Heart right ventricle (tissue), 16 donors: ENCODE results near the gene HEBP2. TPM values are rescaled to one million over a fixed set of nuclear protein-coding genes. Genes with fewer than 3 reads are reported as not detected.
A peak's percentile ranks its signal among the peaks of the same experiment; 100 is the strongest.

Experiments used
- ATAC-seq, 8 donors: fragments of 200-7000 bp; cut with Tn5 transposase; one replicate each; pipeline ENCODE4 v1.9.1; 2020; ENCODE audit warnings: mild to moderate bottlenecking in 8 of 8, moderate library complexity in 8 of 8, moderate number of reproducible peaks in 1 of 8
- DNase-seq, 2 donors: peaks; one replicate each; pipeline ENCODE4 v3.0.0-alpha.2; 2020
- H3K27ac ChIP-seq, 10 donors: fragments of 200-600 bp; sonication (generic) in 2 of 10; one replicate each; pipeline versions ENCODE4 v1.5.0 to v1.8.0; 2020 to 2022; ENCODE audit warnings: mild to moderate bottlenecking in 3 of 10
- H3K27me3 ChIP-seq, 7 donors: fragments of 200-600 bp; one replicate each; pipeline ENCODE4 v1.8.0; 2021 to 2022; ENCODE audit warnings: mild to moderate bottlenecking in 2 of 7
- H3K36me3 ChIP-seq, 9 donors: fragments of 200-600 bp; sonication (generic) in 1 of 9; one replicate each; pipeline versions ENCODE4 v1.5.0 to v1.8.0; 2020 to 2022; ENCODE audit warnings: mild to moderate bottlenecking in 2 of 9
- H3K4me1 ChIP-seq, 9 donors: fragments of 200-600 bp; sonication (generic) in 1 of 9; one replicate each; pipeline versions ENCODE4 v1.5.0 to v1.8.0; 2020 to 2022; ENCODE audit warnings: mild to moderate bottlenecking in 4 of 9
- H3K4me3 ChIP-seq, 10 donors: fragments of 200-600 bp; sonication (generic) in 2 of 10; one replicate each; pipeline versions ENCODE4 v1.5.0 to v1.8.0; 2020 to 2022; ENCODE audit warnings: mild to moderate bottlenecking in 7 of 10, moderate library complexity in 2 of 10
- H3K9me3 ChIP-seq, 11 donors: fragments of 200-600 bp in 10 of 11; sonication (generic) in 2 of 11; one replicate each; pipeline versions ENCODE4 v1.5.0 to v1.8.0; 2013 to 2022; ENCODE audit warnings: mild to moderate bottlenecking in 2 of 11, control low read depth in 1 of 11, moderate library complexity in 1 of 11
- CTCF ChIP-seq, 9 donors: fragments of 200-600 bp; sonication (generic) in 2 of 9; IDR thresholded peaks; one replicate each; pipeline versions ENCODE4 v1.5.0 to v1.8.0; 2021 to 2022; ENCODE audit warnings: antibody characterized with exemption in 9 of 9, mild to moderate bottlenecking in 5 of 9, moderate library complexity in 1 of 9
- WGBS, 2 donors: extraction: QIAGEN DNeasy Blood & Tissue Kit; methylation state at CpG; one replicate each; pipeline ENCODE4 v1.1.7; 2013; ENCODE audit warnings: inconsistent platforms in 1 of 2; 5-methylcytosine and 5-hydroxymethylcytosine counted together
- intact Hi-C, 10 donors: fragments of 100-400 bp; cut with DNase I; formaldehyde crosslinking; loops; one replicate each; pipeline versions ENCODE4 v1.11.1 to v1.14.2; 2022
- polyA plus RNA-seq, 2 donors: library from polyadenylated mRNA; stranded (reverse); fragments of 200-250 nt; gene quantifications; one replicate each; pipeline ENCODE4 v1.2.3, GENCODE V29; 2013
- total RNA-seq, 10 donors: library from RNA; stranded (reverse); fragmentation: NEBNext Ultra II Directional in 3 of 10; extraction: Animal tissue kit (Norgen Biotek cat#: 25700) in 3 of 10; gene quantifications; one replicate each; pipeline versions ENCODE4 v1.2.1 to v1.2.4, GENCODE V29; 2021 to 2023
- donor health status: Arrhythmogenic right ventricular cardiomyopathy.
- donor health status: ischemic (EF 13 %, LVEDD 7.1; RV severe dilation, severe dysfunction).
- donor health status: healthy with polysubstance abuse.
- donor health status: DM: no; HTN: yes; CAD: no.
- donor health status: DM: no; HTN: no; CAD: no.
- donor health status: ischemic (EF 25% LVEDD 6.9; RV normal size, moderate dysfunction).
- donor health status: ischemic (EF 25% LVEDD 5.7; RV mildly dilated, moderate dysfunction).
- donor health status: healthy.
- donor health status: DM: yes; HTN: yes; CAD: no.
- donor health status: Ischemic cardiomyopathy.
- donor health status: ischemic (EF 35%, LVEDD 5.7; RV mildly dilated, moderate dysfunction).
- donor health status: nonischemic (EF 11% LVEDD 7.7; RV severe dilation, severe dysfunction).
- donor health status: DM: yes; HTN: yes; CAD: no.
- donor health status: PGD.
- donor health status: ischemic (EF 29% LVEDD 5.4; RV normal size, mild dysfunction).
- donor health status: nonischemic (EF 23%, LVEDD 6.1; RV moderate dilation, normal function).

The HEBP2 gene
- total and polyA plus RNA-seq, 12 donors = 44.1 to 123 (median 100) TPM

DNA sequence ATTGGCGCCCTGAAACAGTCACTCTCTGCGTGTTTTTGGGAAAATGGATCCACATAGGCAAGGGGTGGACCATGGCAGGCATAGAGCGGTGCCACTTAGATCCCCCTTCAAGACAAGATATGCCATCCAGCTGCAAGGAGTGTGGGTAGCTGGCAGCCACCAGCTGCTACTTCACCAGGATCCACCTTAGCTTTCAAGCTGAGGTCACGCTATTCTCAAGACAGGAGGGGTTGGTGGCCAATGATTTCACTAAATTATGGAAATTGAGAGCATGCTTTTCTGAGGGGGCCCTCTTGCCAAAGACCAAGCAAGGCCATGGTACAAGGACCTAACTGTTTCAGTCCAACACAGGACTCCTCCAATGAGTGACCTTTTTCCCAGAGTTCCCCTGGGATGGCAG lies 16.3 kb downstream of the HEBP2 start:
- DNase-seq (no peak), ATAC-seq (no peak)
- intact Hi-C loops = loop anchor here in 4 of 10 donors (10.0 kb wide), 2 partner anchors 306 to 344 kb away; no protein-coding TSS in a partner anchor
- 97 to 100% methylated on average over 4 of the region's 4 CpGs for WGBS, 2 donors
- no peak for TF ChIP-seq CTCF (IDR thresholded peaks at IDR 0.05)
- H3K27ac ChIP-seq = no peak overlapping the region
- no peaks in the 10 kb centered on the region for H3K27me3 ChIP-seq
- H3K4me3 ChIP-seq = no peak overlapping the region
- peaks cover 0 to 62% (median 13%) of the 10 kb centered on the region in 9 donors for H3K36me3 ChIP-seq
- peaks cover 0 to 26% (median 13%) of the 10 kb centered on the region in 9 donors for H3K4me1 ChIP-seq
- H3K9me3 ChIP-seq = peaks cover 0 to 7% (median 0%) of the 10 kb centered on the region in 11 donors

- ATAC-seq (no peak), DNase-seq (no peak)
- peaks cover 0 to 21% (median 11%) of the 10 kb centered on the region in 9 donors for H3K4me1 ChIP-seq
- TF ChIP-seq CTCF (IDR thresholded peaks at IDR 0.05) = no peak
- H3K27me3 ChIP-seq = no peaks in the 10 kb centered on the region
- H3K9me3 ChIP-seq = peaks cover 0 to 7% (median 0%) of the 10 kb centered on the region in 11 donors
- H3K27ac ChIP-seq = no peak overlapping the region
- H3K4me3 ChIP-seq = no peak overlapping the region
- intact Hi-C loops = loop anchor here in 4 of 10 donors (10.0 kb wide), 2 partner anchors 306 to 344 kb away; no protein-coding TSS in a partner anchor
- peaks cover 0 to 58% (median 13%) of the 10 kb centered on the region in 9 donors for H3K36me3 ChIP-seq
- WGBS, 2 donors = 76% methylated on average over 6 of the region's 6 CpGs
Observed at GRCh38 chr6:138421089-138421488, 17.1 kb downstream of the HEBP2 start.

GRCh38 chr6:138421608-138422007 lies 17.6 kb downstream of the HEBP2 start:
- no peak for TF ChIP-seq CTCF (IDR thresholded peaks at IDR 0.05)
- intact Hi-C loops = loop anchor here in 4 of 10 donors (10.0 kb wide), 2 partner anchors 307 to 343 kb away; no protein-coding TSS in a partner anchor

GRCh38 chr6:138422861-138423260 lies 18.8 kb downstream of the HEBP2 start:
- ATAC-seq (peak in 2 of 8 donors; percentile 37 to 41), DNase-seq (no peak)
- intact Hi-C loops = loop anchor here in 4 of 10 donors (10.0 kb wide), 2 partner anchors 308 to 342 kb away; no protein-coding TSS in a partner anchor
- TF ChIP-seq CTCF (IDR thresholded peaks at IDR 0.05) = no peak
- Histone ChIP-seq H3K36me3 (peaks cover 0 to 47% (median 13%) of the 10 kb centered on the region in 9 donors), H3K4me3 (no peak overlapping the region), H3K27me3 (no peaks in the 10 kb centered on the region), H3K4me1 (peaks cover 0 to 28% (median 14%) of the 10 kb centered on the region in 9 donors), H3K9me3 (peaks cover 0 to 3% (median 0%) of the 10 kb centered on the region in 11 donors), H3K27ac (peak overlapping the region in 4 of 10 donors; percentile 17 to 71 (median 32))

More at GRCh38 chr6:138421608-138422007, 17.6 kb downstream of the HEBP2 start:
- DNase-seq = no peak
- peaks cover 0 to 7% (median 0%) of the 10 kb centered on the region in 11 donors for H3K9me3 ChIP-seq
- no peak overlapping the region for H3K4me3 ChIP-seq
- peaks cover 0 to 54% (median 13%) of the 10 kb centered on the region in 9 donors for H3K36me3 ChIP-seq
- H3K27me3 ChIP-seq = no peaks in the 10 kb centered on the region
- ATAC-seq = no peak
- H3K27ac ChIP-seq = no peak overlapping the region
- H3K4me1 ChIP-seq = peaks cover 0 to 18% (median 14%) of the 10 kb centered on the region in 9 donors
- WGBS, 2 donors = 96 to 97% methylated on average over 10 of the region's 10 CpGs
